Stimulated activated CD4-positive, alpha-beta T cell treated with anti-CD3 and anti-CD28 coated beads, Interleukin-4, amount 100 ng/mL, for 4 hours (primary cell): ENCODE data around the gene POC1A.

Source experiments
- DNase-seq, 2 experiments: peaks; one replicate each; pipeline ENCODE4 v3.0.0-alpha.2; 2020

The POC1A gene

DNA sequence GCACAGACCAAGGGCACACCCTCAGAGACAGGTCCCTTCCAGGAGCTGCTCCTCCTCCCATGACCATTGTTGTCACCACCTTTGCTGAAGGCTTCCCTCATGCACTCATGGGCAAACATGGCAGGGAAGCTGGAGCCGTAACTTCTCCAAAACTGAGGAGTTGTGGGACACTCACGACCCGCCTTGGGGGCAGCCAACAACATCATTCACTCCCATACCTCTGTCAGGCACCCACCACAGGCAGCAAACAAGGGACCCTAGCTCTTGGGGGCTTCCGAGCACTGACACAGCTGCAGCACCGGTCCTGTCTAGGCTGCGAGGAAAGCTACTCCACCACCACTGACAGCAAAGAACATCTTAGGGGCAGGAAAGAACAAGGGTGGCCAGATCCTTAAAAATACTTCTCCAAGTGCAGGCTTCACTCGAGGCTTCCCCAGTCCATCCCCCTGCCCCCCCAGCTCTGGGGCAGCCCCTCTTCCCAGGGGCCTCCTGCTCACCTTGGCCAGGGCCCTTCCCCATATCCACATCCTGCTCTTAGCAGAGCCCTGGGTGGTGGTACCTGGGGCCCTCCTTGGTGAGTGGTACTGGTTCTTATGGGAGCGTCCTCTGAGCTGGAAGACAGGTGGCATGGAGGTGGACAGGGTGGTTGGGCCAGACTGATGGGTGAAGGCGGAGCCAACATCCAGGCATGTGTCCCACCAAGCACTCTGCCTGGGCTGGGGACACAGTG, 69.8 kb downstream of the POC1A start:
- no peak for DNase-seq

DNA sequence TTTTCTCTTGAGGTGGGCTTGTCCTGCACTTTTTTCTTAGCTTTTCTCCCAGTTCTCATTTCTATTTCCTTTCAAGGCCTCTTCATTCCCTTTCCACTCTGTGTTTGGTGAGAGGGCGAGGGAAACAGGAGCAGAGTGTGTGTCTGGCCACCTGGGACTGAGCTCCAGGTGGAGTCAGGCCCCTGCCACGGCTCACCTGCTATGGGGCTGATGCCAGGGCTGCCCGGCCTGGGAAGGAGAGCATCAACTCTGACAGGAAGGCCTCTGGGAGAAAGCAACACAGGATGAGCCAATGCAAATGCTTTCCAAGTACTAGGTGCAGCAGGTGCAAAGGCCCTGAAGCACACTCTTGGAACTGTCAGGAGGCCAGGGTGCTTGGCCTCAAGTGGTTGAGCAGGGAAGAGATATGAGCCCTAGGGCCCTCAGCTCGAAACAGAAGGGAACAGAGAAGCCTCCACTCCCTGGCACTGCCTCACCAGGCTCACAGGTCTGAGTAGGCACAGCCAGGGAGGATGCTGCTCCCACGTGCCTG, 70.6 kb downstream of the POC1A start:
- no peak for DNase-seq

DNA sequence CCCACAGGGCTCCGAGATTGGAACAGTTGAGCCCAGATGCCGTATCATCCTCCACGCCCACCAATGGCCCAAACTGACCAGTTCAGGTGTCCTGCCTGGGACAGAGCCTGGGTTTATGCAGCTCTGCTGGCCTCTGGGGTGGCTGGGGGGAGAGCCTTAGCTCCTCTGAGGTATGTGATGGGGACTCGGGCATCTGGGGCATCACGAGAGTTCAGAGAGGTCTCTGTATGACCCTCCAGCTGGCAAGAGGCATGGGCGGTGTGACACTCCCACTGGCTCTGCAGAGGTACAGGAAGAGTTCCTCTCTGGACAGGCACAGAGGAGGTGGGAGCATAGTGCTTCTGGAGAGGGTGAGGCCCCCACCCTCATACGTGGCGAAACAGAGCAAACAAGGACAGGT, 71.3 kb downstream of the POC1A start:
- no peak for DNase-seq

DNA sequence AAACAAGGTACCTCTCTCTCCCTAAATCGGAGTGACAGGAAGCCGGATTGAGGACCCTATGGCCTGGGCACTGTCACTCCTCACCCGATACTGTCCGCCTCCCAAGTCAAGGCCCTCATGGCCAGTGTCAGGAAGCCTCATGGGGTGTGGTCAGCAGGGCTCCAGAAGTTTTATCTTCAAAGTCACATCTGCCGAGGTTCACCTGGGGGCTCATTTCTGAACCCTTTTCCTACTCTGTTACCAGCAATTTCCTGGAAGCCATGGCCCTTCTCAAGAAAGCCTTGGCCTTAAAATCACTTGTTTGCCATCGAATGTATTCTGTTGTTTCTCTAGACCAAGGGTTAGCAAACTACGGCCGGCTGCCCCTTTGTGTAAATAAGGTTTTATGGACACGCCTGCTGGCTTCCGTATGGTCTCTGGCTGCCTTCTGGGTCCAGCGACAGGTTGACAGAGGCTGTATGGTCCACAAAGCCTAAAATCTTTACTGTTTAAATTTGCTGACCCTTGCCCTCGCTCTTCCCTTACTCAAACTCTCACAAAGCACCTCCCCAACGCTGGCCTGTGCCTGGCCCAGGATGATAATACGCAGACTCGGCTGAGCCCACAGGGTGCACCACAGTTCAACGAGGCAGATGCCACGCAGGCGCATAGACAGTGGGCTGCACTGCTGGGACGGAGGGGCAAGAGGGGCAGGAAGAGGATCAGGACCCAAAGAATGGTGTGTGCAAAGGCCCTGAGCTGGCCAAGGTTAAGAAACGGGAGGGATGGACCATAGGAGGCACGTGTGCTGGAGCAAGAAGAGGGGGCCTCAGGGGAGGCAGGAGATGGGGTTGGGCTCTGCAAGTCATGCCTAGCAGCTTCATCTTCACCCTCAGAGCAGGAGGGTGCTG, 73.1 kb downstream of the POC1A start:
- DNase-seq: no peak

DNA sequence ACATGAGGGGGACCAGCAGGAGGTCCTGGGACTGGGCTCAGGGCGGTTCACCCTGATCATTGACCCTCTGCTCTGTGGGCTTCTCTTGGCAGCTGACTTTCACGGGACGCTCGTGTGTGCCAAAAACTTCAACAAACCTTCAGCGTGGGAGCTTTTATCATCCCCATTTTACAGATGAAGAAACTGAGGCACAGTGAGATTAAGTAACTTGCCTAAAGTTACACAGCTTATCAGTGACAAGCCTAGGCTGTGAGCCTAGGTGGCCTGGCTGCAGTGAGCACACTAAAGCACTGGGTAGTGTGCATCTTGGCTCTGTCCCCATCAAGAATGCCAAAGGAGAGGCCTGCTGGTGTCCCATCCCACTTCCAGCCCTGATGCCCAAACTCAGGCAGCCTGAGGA, 74.3 kb downstream of the POC1A start:
- DNase-seq: no peak

DNA sequence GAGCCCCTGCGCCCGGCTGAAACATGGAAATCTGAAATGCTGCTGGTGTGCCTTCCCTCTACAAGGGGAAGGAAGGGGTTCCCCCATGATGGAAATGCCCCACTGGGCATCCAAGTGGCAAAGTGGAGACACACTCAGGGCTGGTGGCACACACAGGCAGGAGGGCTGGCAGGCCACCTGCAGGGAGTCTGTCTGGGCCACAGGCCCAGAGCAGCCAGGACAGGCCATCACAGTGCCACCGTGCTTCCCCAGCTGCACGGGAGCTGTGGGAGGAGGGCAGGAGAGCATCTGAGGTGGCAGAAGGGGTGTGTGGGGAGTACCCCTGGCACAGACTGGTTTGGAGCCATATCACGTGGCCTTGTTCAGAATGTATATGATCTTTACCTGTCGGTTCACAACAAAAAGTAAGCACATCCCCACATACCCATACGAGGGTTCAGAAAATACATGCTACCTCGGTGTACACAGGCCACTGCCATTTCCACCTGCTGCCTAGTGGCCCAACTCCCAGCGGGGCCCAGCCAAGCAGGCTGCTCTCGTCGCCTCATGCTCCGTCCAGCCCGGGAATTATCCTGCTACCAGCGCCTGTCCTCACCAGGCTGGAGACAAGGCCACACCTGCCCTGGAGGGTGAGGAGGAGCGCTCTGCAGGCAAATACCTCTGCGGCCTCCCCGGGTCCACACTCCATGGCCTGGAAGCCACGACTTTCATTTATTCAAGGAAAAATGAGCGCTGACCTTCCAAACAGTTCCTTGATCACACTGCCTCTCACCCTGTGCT, 75.3 kb downstream of the POC1A start:
- no peak for DNase-seq

DNA sequence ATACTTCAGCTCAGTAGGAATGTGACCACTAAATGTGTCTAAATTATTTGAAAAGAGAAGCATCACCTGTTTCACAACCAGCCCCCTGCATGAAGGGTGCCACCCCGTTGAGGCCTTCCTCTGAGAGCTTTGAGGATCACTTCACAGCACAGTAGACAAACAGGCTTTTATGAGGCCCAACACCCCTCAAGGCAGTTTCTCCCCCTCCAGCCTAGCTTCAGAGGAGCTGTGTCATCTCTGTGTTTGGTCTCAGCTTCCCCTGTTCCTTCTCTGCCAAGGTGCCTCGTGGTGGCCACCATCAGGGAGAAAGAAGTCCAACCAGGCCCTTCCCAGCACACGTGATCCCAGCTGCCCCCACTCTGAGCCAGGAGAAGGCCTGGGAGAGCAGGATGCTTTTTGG, 76.3 kb downstream of the POC1A start:
- DNase-seq: no peak

DNA sequence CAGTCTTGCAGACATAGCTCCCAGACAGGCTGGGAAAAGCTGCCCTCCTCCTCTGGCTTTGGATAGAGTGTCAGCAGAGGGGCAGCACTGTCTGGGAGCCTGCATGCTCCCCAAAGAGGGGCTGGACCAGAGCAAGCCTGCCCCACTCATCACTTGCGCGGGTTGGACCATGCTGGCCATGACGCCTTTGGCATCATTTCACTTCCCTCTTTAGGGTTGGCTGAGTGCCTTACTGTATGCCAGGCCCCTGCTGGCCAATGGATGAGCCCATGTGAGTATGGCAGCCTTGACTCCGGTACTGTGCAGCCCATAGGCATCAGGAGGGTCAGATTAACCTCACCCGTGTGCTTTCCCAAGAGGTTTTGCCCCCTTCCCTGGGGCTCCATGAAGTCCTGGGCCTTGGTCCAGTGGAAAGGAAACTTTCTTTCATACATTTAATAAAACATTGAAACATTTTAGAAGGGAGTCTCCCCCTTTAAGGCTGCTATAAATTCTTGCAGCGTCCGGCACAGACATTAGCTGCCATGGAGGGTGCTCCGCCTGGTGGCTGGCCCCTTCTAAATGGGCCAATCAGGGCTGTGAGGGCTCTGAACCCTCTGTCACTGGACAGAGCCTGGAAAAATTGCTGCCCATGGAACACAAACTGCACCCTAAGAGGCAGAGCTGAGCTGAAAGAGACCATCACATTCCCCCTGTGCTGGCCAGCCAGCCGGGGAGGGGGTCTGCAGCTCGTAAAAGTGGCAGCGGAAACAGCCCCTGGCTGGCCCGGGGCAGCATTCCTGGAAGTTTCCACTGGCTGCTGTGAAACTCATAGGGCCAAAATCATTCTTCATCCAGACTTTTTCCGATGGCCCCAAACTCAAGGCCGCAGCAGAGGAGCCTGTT, 77.1 kb downstream of the POC1A start:
- no peak for DNase-seq

DNA sequence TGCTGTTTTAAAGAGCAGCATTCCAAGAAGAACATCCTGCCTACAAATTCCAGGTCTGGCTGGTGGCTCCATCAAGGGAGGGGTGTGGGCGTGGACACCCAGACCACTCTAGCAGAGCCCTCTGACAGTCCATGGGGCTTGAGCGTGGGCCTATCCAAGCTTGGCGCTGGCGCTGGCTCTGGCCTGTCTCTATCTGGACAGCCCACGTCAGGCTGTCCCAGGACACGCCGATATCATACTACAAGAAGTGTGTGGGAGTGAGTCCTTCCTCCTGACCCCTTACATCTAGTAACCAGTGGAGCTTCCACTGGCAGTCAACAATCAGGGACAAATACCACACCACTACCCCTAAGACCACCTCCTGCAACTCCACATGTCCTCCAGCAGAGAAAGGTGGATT, 80.7 kb downstream of the POC1A start:
- no peak for DNase-seq

DNA sequence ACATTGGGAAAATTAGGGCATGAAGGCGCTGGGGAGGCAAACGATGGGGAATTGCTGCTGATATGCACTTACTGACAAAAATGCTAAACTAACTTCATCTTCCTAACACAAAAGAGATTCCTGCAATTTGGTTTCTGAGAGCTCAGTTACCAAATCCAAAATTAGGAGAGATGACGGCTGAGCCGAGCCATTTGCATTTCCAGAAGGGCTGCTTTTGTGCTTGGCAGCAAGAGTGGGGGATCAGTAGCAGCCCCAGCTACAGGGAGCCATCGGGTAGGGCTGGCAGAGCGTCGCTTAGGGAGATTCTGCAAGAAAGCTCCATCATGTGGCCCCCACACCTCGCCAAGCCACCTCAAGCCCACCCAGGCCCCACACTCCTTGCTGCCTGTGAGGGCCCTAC, 81.8 kb downstream of the POC1A start:
- DNase-seq: no peak

DNA sequence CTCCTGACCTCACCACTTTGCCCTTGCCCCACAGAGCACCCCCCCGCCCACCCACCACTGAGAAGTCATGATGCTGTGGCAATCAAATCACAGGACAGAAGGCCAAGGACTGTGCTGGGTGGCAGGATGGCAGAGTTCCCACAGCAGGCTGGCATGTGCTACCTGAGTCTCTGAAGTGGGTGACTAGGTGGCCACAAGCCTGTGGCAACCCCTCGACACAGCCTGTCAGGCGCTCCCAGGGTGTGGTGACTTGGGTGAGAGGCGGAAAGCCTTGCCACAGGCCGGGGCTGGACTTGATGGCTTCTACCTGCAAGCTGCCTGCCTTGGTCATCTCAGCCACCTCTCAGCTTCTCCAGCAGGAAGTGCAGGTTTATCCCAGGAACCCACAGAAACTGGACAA, 82.2 kb downstream of the POC1A start:
- DNase-seq: no peak

DNA sequence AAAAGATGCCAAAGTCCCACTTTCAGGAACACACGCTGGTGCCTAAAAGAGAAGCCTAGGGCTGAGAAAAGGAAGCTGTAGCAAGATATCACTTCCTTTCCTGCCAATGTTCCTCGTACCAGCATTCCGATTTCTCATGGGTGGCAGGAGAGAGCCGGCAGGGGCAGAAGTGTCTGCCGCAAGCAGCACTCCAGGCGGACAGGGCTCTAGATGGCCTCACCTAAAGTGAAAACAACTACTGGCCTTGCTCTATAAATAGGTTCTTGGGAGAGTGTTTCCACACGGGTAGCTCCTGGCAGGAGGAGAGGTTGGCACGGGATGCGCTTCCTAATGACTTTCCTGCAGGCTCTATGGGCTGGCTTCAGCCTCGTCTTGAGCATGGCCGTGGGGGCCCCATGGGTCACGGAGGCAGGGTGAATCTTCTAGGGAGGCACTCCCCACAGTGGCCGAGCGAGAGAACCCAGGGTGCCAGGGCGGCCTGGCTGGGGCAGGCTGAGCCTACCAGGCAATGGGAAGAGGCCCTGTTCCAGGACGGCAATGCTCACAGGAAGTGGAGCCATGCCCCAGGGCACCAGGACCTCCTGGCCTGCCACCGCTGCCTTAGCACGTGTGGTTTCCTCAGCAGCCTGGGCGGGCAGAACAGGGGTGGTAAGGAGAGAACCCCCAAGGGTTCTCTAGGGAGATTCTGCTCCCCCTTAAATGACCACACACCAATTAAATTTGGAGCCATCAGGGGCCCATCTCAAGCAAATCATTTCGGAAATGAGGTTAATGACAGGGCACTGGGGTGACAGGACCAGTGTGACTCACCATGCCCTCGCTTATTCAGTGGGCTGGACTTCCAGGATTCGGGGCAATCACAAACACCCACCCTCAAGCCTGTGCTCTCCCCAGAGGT, 83.2 kb downstream of the POC1A start:
- no peak for DNase-seq

DNA sequence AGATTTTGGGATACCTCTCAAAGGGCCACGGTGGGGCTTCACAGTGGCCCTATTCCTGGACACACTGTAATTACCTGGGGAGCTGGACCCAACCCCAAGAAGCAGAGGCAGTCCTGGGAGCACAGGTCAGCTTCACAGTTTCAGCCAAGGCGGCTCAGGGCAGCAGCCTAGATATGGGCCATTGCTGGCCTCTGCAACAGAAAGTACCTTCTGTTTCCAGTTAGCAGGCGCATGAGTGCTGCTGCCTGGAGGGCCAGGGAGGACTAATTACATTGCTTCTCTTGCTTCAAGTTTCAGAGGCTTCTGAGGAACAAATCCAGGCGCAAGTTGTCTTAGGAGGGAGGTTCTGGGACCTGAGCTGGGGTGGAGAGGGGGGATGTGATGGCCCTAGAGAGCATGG, 84.4 kb downstream of the POC1A start:
- no peak for DNase-seq

DNA sequence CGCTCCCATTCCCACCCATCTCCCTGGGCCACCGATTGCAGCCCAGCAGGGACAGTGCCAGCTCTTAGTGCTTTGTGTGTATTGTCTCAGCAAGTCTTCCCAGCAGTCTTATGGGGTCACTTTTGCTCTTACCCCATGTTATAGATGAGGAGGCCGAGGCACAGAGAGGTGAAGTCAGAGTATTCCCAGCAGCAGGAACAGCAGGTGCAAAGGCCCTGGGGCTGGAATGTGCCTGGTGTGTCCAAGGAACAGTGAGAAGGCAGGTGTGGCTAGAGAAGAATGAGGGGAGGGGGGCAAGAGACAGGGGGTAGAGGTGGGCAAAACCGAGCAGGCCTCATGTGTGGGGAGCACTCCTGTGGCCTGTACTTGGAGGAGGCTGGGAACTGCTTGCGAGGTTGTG, 85.1 kb downstream of the POC1A start:
- no peak for DNase-seq

DNA sequence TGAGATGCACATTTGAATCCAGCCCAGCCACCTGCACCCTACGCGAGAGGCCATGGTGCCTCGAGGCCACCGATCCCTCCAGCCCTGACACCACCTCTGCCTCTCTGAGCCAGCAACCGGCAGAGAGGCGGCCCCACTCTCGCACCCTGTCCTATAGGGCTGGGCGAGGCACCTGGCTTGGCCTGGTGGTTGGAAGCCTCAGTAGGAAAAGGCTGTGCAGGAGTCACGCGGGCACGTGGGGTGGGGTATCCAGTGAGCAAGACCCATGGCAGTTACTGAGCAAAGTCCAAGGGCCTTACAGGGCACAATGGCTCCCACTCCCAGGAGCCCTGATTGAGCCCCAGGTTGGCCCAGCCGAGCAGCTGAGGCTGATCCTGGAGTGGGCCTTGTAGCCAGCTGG, 85.5 kb downstream of the POC1A start:
- DNase-seq: no peak

DNA sequence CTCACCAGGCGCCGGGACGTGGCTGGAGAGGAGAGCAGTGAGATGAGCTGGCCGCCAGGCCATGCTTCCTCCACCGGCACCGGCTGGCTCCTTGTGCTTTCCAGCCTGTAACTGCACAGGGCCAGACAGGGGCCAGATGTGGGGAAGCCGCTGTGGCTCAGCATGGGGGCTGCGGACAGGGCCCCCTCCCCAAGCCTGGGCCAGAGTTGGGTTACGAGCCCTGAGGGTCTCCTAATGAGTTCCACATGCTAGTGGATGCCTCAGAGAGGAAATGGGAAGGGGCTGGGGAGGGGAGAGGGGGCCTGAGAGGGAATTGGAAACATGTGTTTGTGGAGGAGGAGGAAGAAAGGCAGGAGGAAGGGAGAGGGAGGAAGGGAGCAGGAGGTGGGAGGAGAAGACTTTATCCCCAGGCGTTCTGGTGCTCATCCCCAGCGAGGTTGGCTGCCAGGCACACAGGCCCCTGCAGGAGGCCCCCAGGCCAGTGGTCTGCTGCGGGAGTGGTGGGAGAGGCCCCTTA, 86.1 kb downstream of the POC1A start:
- DNase-seq: no peak

DNA sequence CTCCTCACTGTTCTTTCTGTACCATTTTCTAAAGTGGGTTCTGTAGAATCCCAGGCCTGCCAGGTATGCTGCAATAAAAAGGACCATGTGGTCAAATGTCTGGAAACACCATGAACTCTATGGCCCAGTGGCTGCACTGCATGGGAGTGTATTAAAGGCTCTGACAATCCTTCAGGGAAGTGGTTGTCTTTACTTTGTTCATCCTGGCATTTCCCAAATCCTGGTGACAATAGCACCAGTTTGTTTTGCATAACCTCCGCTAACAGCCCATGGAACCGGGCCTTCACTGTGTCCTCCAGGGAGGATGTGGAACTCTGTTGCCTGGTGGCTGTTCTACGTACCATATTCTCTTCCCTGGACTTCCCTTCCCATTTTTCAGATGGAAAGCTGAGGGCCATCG, 86.7 kb downstream of the POC1A start:
- no peak for DNase-seq

DNA sequence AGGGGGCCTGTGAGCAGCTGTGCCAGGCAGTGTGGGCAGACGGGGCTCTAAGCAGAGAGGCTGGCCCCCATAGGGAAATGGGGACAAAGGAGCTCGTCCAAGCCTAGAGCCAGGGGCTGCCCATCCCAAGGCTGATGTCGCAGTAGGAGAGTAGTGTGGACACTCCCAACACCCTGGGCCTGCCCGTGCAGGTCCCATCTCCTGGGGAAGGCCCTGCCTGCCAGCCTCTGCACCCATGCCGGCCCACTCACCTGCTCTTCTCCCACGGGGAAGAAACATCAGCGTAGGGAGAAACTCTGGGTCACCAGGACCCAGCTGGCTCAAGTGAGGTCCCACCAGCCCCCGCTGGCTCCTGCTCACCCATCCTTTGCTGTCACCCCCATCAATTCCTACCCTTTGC, 87.2 kb downstream of the POC1A start:
- DNase-seq: no peak

DNA sequence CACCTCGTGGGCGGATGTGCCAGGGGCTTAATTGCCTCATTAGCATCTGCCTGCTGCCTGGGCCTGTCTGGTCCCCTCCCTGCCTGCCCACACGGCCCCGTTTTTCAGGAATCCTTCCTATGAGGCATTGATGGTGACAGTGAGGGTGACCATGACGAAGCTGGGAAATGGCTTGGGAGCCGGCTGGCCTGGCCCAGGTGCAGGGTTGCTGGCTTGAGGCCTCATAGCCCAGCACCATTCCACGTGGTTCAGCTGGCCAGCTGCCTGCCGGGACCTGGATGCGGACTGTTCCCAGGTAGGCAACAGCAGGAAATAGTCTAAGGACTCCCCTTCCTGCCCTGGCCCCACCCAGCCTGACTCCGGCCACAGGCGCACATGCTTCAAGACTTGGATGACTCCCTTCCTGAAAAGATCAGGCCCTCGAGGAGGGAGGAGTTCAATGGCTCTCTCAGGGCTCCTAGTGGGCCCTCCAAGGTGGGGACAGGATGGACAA, 88.9 kb downstream of the POC1A start:
- no peak for DNase-seq

DNA sequence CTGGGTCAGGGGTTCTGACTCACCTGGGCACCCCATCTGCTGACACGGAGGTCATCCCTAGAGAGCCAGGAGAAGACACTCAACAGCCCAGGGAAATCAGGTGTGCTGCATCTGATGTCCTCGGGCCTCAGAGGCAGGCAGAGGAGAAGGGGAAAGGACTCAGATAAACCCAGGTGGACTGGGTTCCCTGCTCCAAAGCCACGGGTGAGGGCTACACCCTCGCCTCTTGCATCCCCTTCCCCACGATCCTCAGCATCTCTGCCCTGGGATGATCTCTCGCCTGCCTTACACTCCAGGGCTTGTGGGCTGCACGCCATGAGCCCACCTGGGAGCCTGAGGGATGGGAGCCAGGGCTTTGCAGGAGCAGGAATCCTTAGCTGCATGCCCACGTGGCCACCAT, 89.7 kb downstream of the POC1A start:
- DNase-seq: no peak
